GM18498 (cell line): ENCODE results near the gene NES.

Source experiments
- ATAC-seq: cut with Tn5 transposase; IDR thresholded peaks from one replicate; pipeline ENCODE4 v1.9.1; 2021; ENCODE audit warnings: mild to moderate bottlenecking, moderate library complexity; ENCODE audit not compliant: unreplicated experiment

NES gene

DNA sequence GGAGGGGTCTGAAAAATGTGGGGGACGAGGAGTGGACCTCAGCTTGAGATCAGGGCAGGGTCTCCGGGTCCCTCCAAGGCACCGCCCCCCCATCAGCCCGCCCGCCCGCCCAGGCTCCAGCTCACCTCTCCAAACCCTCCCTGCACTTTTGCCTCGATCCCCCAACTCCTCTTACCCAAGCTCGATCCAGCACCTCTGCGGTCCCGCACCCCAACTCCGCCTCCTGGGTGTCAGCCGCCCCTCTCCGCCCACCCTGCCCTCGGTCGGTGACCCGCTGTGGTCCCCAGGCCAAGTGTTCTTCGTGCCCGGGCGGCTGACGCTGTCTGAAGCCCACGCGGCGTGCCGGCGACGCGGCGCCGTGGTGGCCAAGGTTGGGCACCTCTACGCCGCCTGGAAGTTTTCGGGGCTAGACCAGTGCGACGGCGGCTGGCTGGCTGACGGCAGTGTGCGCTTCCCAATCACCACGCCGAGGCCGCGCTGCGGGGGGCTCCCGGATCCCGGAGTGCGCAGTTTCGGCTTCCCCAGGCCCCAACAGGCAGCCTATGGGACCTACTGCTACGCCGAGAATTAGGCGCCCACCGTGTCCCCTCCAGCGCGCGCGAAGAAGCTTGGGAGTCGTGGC, 52.3 kb downstream of the NES start:
- no peak for ATAC-seq

DNA sequence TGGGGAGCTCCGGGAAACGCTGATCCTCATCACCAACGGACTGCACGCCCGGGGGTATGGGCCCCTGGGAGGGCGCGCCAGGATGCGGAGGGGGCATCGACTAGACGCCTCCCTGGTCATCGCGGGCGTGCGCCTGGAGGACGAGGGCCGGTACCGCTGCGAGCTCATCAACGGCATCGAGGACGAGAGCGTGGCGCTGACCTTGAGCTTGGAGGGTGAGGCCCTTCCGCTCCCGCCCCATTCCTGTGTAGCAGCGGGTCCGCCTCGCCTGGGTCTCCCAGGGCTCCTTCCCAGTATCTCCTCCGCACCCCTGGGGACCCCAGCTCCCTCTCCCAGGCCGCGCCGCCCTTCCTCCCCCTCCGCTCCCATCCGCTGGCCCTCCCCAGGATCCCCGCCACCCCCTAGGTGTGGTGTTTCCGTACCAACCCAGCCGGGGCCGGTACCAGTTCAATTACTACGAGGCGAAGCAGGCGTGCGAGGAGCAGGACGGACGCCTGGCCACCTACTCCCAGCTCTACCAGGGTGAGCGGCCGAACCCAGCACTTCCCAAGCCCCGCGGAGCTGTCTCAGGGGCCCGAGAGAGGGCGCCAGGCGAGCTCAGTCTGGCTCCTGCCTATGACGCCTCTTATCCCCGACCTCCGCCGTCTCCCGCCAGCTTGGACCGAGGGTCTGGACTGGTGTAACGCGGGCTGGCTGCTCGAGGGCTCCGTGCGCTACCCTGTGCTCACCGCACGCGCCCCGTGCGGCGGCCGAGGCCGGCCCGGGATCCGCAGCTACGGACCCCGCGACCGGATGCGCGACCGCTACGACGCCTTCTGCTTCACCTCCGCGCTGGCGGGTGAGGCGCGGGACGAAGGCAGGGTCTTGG, 53.0 kb downstream of the NES start:
- no peak for ATAC-seq

- no peak for ATAC-seq
Observed at GRCh38 chr1:156622581-156623297, 54.5 kb downstream of the NES start.

GRCh38 chr1:156619582-156619955, 57.6 kb downstream of the NES start:
- no peak for ATAC-seq

DNA sequence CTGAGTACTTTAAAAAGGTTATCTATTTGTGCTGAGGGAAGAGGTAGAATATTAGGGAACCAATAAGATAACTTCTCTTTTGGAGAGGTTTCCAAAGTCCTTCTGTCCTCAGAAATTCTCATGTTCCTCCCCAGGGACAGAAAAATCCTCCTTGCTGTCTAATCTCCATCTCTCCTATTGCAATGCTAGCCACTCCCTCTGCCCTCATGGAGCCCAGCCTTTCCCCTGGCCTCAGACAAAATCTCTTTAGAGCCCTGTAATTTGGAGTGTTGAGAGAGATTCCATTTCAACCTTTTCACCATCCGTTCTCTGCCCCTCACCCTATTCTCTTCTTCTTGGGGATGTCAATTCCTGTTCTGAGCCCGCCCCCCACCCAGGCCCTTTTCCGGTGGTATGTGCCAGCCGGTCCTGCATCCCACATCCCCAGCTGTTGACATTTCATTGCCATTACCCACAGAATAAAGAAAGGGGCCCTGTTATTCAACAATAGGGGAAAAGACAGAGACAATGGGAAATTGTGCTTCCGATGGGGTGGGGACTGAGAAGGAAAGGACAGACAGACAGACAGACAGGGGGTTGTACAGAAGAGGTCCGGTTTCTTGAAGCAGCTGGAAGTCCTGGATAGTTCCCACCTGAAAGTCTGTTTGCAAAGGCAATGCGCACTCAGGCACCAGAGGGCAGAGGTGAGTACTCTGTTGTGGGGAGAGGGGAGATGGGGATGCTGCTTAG, 58.2 kb downstream of the NES start, which contains the start of gene HAPLN2:
Gene HAPLN2 (plus strand): TSS at position 563 of the 729 bp plus-strand sequence. CDS start 4,076 bp downstream, outside the sequence.
- no peak for ATAC-seq
